Stimulated activated CD4-positive, alpha-beta T cell treated with anti-CD3 and anti-CD28 coated beads, Interleukin-4, amount 100 ng/mL, for 1 hour (primary cell): ENCODE results near the gene PPP2R5D.
"Not testable (repeated sequence)": the region's sequence is repeated elsewhere in the genome, so short reads cannot be mapped to it uniquely, and the experiment has no call there.

Source experiments
- DNase-seq: peaks from one replicate; pipeline ENCODE4 v3.0.0-alpha.2; 2020

Gene PPP2R5D

GRCh38 chr6:42984001-42984923 lies at the start of gene PPP2R5D:
TSS of gene PPP2R5D (plus strand) at chr6:42984570. CDS start at chr6:42984678, 108 bp downstream.
- peak; percentile 95 for DNase-seq

GRCh38 chr6:42935322-42935721 lies 49.0 kb upstream of the PPP2R5D start:
- DNase-seq = no peak

GRCh38 chr6:42936398-42936797 lies 48.0 kb upstream of the PPP2R5D start:
- DNase-seq = no peak

- no peak for DNase-seq
Observed at GRCh38 chr6:42937548-42938427, 46.6 kb upstream of the PPP2R5D start.

- DNase-seq = no peak
Observed at GRCh38 chr6:42938428-42938796, 46.0 kb upstream of the PPP2R5D start.

GRCh38 chr6:42938987-42939809 lies 45.2 kb upstream of the PPP2R5D start:
- DNase-seq = no peak

GRCh38 chr6:42939810-42940167 lies 44.6 kb upstream of the PPP2R5D start:
- DNase-seq = no peak

GRCh38 chr6:42940493-42941045 lies 43.8 kb upstream of the PPP2R5D start:
- DNase-seq = no peak

GRCh38 chr6:42941356-42941755 lies 43.0 kb upstream of the PPP2R5D start:
- DNase-seq = not testable (repeated sequence)

- no peak for DNase-seq
Observed at GRCh38 chr6:42942444-42942843, 41.9 kb upstream of the PPP2R5D start.

GRCh38 chr6:42947950-42948349 lies 36.4 kb upstream of the PPP2R5D start:
- no peak for DNase-seq

GRCh38 chr6:42952389-42952788 lies 32.0 kb upstream of the PPP2R5D start:
- DNase-seq = no peak

GRCh38 chr6:42954405-42954804 lies 30.0 kb upstream of the PPP2R5D start:
- DNase-seq = not testable (repeated sequence)

GRCh38 chr6:42958125-42958524 lies 26.2 kb upstream of the PPP2R5D start:
- no peak for DNase-seq

- DNase-seq = no peak
Observed at GRCh38 chr6:42959917-42960242, 24.5 kb upstream of the PPP2R5D start.

GRCh38 chr6:42960243-42961019 lies 23.9 kb upstream of the PPP2R5D start, which contains the start of gene GNMT:
TSS of gene GNMT (plus strand) at chr6:42960754. CDS start at chr6:42960768, 14 bp downstream.
- peak; percentile 46 for DNase-seq

- DNase-seq = no peak
Observed at GRCh38 chr6:42961020-42961470, 23.3 kb upstream of the PPP2R5D start.

GRCh38 chr6:42962096-42962495 lies 22.3 kb upstream of the PPP2R5D start:
- no peak for DNase-seq

- no peak for DNase-seq
Observed at GRCh38 chr6:42962502-42963178, 21.7 kb upstream of the PPP2R5D start.

GRCh38 chr6:42963179-42963854 lies 21.1 kb upstream of the PPP2R5D start:
- no peak for DNase-seq
